Prostate gland (tissue), 2 donors: ENCODE data around the gene WDR88.

Experiments
- POLR2A ChIP-seq: fragments of 450-650 bp; IDR thresholded peaks from one replicate; pipeline ENCODE4 v1.6.1; 2016; ENCODE audit warnings: antibody characterized with exemption, mild to moderate bottlenecking
- POLR2AphosphoS5 ChIP-seq: sonication (generic); formaldehyde crosslinking; IDR thresholded peaks from one replicate; pipeline ENCODE4 v1.6.1; 2017; ENCODE audit warnings: antibody characterized with exemption
- TF ChIP-seq, protein P1 (sequence below), 4 experiments: fragments of 200-600 bp in 2 of 4; fragments of 450-650 bp in 2 of 4; sonication (generic) in 2 of 4; IDR thresholded peaks; 1 replicate in 3 of 4; 2 replicates in 1 of 4; pipeline ENCODE4 v1.5.1; 2016 to 2019; ENCODE audit warnings: antibody characterized with exemption in 4 of 4, mild to moderate bottlenecking in 2 of 4, moderate library complexity in 2 of 4

- TF ChIP-seq, protein P1, sequence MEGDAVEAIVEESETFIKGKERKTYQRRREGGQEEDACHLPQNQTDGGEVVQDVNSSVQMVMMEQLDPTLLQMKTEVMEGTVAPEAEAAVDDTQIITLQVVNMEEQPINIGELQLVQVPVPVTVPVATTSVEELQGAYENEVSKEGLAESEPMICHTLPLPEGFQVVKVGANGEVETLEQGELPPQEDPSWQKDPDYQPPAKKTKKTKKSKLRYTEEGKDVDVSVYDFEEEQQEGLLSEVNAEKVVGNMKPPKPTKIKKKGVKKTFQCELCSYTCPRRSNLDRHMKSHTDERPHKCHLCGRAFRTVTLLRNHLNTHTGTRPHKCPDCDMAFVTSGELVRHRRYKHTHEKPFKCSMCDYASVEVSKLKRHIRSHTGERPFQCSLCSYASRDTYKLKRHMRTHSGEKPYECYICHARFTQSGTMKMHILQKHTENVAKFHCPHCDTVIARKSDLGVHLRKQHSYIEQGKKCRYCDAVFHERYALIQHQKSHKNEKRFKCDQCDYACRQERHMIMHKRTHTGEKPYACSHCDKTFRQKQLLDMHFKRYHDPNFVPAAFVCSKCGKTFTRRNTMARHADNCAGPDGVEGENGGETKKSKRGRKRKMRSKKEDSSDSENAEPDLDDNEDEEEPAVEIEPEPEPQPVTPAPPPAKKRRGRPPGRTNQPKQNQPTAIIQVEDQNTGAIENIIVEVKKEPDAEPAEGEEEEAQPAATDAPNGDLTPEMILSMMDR (IDR thresholded peaks at IDR 0.05) = no peak
- TF ChIP-seq POLR2A (no peak), POLR2AphosphoS5 (no peak)
Observed at GRCh38 chr19:33130433-33130832, 1.5 kb upstream of the WDR88 start.
